Stimulated activated CD4-positive, alpha-beta T cell treated with anti-CD3 and anti-CD28 coated beads, TNF-alpha, amount 100 ng/mL, for 48 hours (primary cell): Measurements from ENCODE around the gene ZDHHC8.

ENCODE experiments used
- DNase-seq, 3 donors: peaks; one replicate each; pipeline ENCODE4 v3.0.0-alpha.2; 2020; ENCODE audit warnings: low read depth in 3 of 3

The ZDHHC8 gene

GRCh38 chr22:20179455-20180244 is 48.0 kb downstream of the ZDHHC8 start:
- no peak for DNase-seq

GRCh38 chr22:20180245-20180630 is 48.6 kb downstream of the ZDHHC8 start:
- DNase-seq = no peak

- DNase-seq = no peak
These were observed 49.0 kb downstream of the ZDHHC8 start for GRCh38 chr22:20180640-20181039.

- DNase-seq = no peak
These were observed 49.7 kb downstream of the ZDHHC8 start for GRCh38 chr22:20181194-20181883.

- DNase-seq = no peak
These were observed 50.3 kb downstream of the ZDHHC8 start for GRCh38 chr22:20181884-20182236.

GRCh38 chr22:20182365-20182764 is 50.8 kb downstream of the ZDHHC8 start:
- DNase-seq = no peak

- no peak for DNase-seq
These were observed 51.5 kb downstream of the ZDHHC8 start for GRCh38 chr22:20183101-20183500.

- DNase-seq = no peak
These were observed 52.2 kb downstream of the ZDHHC8 start for GRCh38 chr22:20183823-20184222.

GRCh38 chr22:20184501-20185165 is 53.0 kb downstream of the ZDHHC8 start:
- DNase-seq = no peak

- DNase-seq = no peak
These were observed 54.1 kb downstream of the ZDHHC8 start for GRCh38 chr22:20185750-20186149.

- DNase-seq = no peak
These were observed 54.7 kb downstream of the ZDHHC8 start for GRCh38 chr22:20186183-20186870.

GRCh38 chr22:20186871-20187546 is 55.4 kb downstream of the ZDHHC8 start:
- DNase-seq = no peak

- DNase-seq = no peak
These were observed 56.4 kb downstream of the ZDHHC8 start for GRCh38 chr22:20187777-20188566.

GRCh38 chr22:20188567-20188877 is 56.9 kb downstream of the ZDHHC8 start:
- DNase-seq = no peak

- no peak for DNase-seq
These were observed 59.5 kb downstream of the ZDHHC8 start for GRCh38 chr22:20191000-20191515.

GRCh38 chr22:20191803-20192202 is 60.2 kb downstream of the ZDHHC8 start:
- DNase-seq = no peak

- no peak for DNase-seq
These were observed 60.8 kb downstream of the ZDHHC8 start for GRCh38 chr22:20192293-20192971.

- DNase-seq = no peak
These were observed 61.6 kb downstream of the ZDHHC8 start for GRCh38 chr22:20192972-20193760.

- DNase-seq = no peak
These were observed 62.3 kb downstream of the ZDHHC8 start for GRCh38 chr22:20193761-20194494.
